Breast epithelium (tissue), 3 donors: ENCODE results near the gene RNF8.

Experiments used
- POLR2A ChIP-seq: fragments of 450-650 bp; IDR thresholded peaks from one replicate; pipeline ENCODE4 v1.6.1; 2016; ENCODE audit warnings: antibody characterized with exemption, mild to moderate bottlenecking, moderate library complexity
- POLR2AphosphoS5 ChIP-seq, 3 donors: sonication (generic); formaldehyde crosslinking; IDR thresholded peaks; one replicate each; pipeline ENCODE4 v1.6.1; 2017; ENCODE audit warnings: antibody characterized with exemption in 3 of 3
- TF ChIP-seq, protein P1 (sequence below), 3 donors: fragments of 450-650 bp; IDR thresholded peaks; one replicate each; pipeline ENCODE4 v1.5.1; 2016 to 2017; ENCODE audit warnings: antibody characterized with exemption in 3 of 3, mild to moderate bottlenecking in 3 of 3, moderate library complexity in 3 of 3

DNA sequence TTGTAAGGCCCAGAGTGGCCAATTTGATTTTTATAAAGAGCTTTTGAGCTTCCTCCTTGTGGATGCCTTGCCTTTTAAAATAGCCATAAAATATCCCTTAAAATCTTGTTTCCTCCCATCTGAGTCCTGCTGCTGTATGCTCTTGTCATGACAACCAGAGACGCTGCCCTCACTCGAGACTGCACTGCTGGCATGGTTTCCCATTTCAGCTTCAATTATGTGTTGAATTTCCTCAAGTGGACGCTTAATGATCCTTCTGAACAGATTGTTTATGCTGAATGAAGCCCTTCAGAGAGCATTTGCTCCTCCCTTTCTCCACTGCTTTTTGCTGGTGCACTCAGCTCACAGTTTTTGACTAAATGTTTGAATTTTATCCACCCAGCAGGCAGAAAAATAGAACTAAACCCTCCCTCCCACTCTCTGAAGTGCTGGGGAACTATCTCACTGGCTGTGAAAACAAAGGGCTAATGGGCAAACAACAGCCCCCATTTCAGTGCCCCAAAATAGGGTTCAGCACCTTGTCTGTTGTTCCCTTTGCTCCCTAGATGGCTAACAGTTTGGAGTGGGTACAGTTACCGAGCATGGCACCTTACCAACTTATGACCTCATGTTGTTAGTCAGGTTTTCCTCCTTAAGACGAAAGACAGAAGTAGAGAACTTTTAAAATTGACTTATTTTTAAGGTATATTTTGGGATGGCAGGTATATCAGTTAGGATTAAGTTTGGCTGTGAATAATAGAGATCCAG, 45.5 kb upstream of the RNF8 start:
- TF ChIP-seq, protein P1, sequence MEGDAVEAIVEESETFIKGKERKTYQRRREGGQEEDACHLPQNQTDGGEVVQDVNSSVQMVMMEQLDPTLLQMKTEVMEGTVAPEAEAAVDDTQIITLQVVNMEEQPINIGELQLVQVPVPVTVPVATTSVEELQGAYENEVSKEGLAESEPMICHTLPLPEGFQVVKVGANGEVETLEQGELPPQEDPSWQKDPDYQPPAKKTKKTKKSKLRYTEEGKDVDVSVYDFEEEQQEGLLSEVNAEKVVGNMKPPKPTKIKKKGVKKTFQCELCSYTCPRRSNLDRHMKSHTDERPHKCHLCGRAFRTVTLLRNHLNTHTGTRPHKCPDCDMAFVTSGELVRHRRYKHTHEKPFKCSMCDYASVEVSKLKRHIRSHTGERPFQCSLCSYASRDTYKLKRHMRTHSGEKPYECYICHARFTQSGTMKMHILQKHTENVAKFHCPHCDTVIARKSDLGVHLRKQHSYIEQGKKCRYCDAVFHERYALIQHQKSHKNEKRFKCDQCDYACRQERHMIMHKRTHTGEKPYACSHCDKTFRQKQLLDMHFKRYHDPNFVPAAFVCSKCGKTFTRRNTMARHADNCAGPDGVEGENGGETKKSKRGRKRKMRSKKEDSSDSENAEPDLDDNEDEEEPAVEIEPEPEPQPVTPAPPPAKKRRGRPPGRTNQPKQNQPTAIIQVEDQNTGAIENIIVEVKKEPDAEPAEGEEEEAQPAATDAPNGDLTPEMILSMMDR (IDR thresholded peaks at IDR 0.05): no peak
- TF ChIP-seq POLR2AphosphoS5 (IDR thresholded peaks at IDR 0.05): no peak
- TF ChIP-seq POLR2A: no peak
